GM12892 (cell line): ENCODE results near the gene FAM177B.

Experiments used
- POLR2A ChIP-seq: IDR thresholded peaks from 2 replicates; pipeline ENCODE4 v1.6.1; 2011; ENCODE audit warnings: low read depth, low read length, control low read depth
- POLR2AphosphoS5 ChIP-seq: IDR thresholded peaks from 2 replicates; pipeline ENCODE4 v1.6.1; 2011; ENCODE audit warnings: low read depth, low read length, control low read depth
- TAF1 ChIP-seq: IDR thresholded peaks from 2 replicates; pipeline ENCODE4 v1.6.1; 2011; ENCODE audit warnings: low read depth, mild to moderate bottlenecking, control low read depth, low read length, borderline replicate concordance

DNA sequence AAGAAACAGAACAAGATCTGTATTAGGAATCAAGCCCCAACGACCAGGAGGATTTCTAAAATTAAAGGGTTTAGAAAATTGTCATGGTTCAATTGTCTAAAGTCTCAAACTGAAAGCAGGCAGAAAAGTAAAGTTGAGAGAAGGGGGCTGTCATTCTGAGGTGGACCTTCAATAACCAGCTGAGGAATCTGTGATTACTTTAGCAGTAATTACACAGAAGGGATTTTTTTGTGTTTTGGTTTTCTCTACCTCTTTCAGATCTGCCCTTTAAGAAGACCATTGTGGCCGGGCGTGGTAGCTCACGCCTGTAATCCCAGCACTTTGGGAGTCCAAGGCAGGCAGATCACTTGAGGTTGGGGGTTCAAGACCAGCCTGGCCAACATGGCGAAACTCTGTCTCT, 42.1 kb upstream of the FAM177B start:
- TF ChIP-seq POLR2A (no peak), TAF1 (no peak), POLR2AphosphoS5 (no peak)
